K562 (cell line): Measurements from ENCODE around the gene RCOR1. TPM values are rescaled to one million over a fixed set of nuclear protein-coding genes. Genes with fewer than 3 reads are reported as not detected.

Experiments
- ARNT ChIP-seq, 2 experiments: fragments of 450-650 bp; IDR thresholded peaks; 2 replicates each; pipeline ENCODE4 v1.6.1; 2016; ENCODE audit warnings: mild to moderate bottlenecking in 1 of 2
- CBX2 ChIP-seq: fragments of 200-600 bp; sonication (generic); IDR thresholded peaks from one replicate; pipeline ENCODE4 v1.6.1; 2012; ENCODE audit warnings: mild to moderate bottlenecking, low read length, inconsistent platforms; ENCODE audit not compliant: insufficient read depth, poor library complexity, severe bottlenecking
- CHD4 ChIP-seq: fragments of 200-600 bp; sonication (generic); IDR thresholded peaks from 3 replicates; pipeline ENCODE4 v1.6.1; 2012; ENCODE audit warnings: low read depth, mild to moderate bottlenecking, mixed read lengths, low read length, inconsistent platforms; ENCODE audit not compliant: insufficient read depth, insufficient replicate concordance, poor library complexity, severe bottlenecking
- EZH2 ChIP-seq: IDR thresholded peaks from 2 replicates; pipeline ENCODE4 v1.6.1; 2012; ENCODE audit warnings: low read depth, mild to moderate bottlenecking, inconsistent platforms, low read length, borderline replicate concordance
- FOXA3 ChIP-seq, 2 experiments: fragments of 450-650 bp in 1 of 2; sonication (generic) in 1 of 2; formaldehyde crosslinking; IDR thresholded peaks in 1 of 2; conservative IDR thresholded peaks in 1 of 2; 2 replicates each; pipeline versions ENCODE4 v1.4.0 to v1.8.0; 2020 to 2022; ENCODE audit warnings: mild to moderate bottlenecking in 2 of 2, missing genetic modification reagents in 1 of 2
- MED1 ChIP-seq: sonication (generic); formaldehyde crosslinking; IDR thresholded peaks from 2 replicates; pipeline ENCODE4 v1.8.1; 2023; ENCODE audit warnings: missing genetic modification reagents, borderline replicate concordance
- NR4A1 ChIP-seq, 2 experiments: fragments of 250-450 bp in 1 of 2; fragments of 450-650 bp in 1 of 2; sonication (Bioruptor Pico) in 1 of 2; IDR thresholded peaks; 2 replicates each; pipeline versions ENCODE4 v1.4.0 to v1.6.1; 2016 to 2020; ENCODE audit warnings: mild to moderate bottlenecking in 2 of 2, missing compliant biosample characterization in 1 of 2, missing genetic modification characterization in 1 of 2, moderate library complexity in 1 of 2
- PHTF2 ChIP-seq: fragments of 250-450 bp; sonication (Bioruptor Pico); IDR thresholded peaks from 2 replicates; pipeline ENCODE4 v1.5.0; 2021; ENCODE audit warnings: mild to moderate bottlenecking
- POU5F1 ChIP-seq: fragments of 150-350 bp; IDR thresholded peaks from 2 replicates; pipeline ENCODE4 v1.6.1; 2014; ENCODE audit warnings: borderline replicate concordance, low read length, low read depth, mild to moderate bottlenecking; ENCODE audit not compliant: partially characterized antibody
- RBM15 ChIP-seq: fragments of 200-400 bp; formaldehyde crosslinking; IDR thresholded peaks from 2 replicates; pipeline ENCODE4 v1.6.1; 2018; ENCODE audit warnings: mild to moderate bottlenecking, low read length, moderate library complexity; ENCODE audit not compliant: insufficient read depth
- SPI1 ChIP-seq: IDR thresholded peaks from 2 replicates; pipeline ENCODE4 v1.6.1; 2011; ENCODE audit warnings: low read depth, low read length, control low read depth, borderline replicate concordance
- ZNF232 ChIP-seq: sonication (generic); formaldehyde crosslinking; IDR thresholded peaks from 2 replicates; pipeline ENCODE4 v1.8.0; 2022; ENCODE audit warnings: mild to moderate bottlenecking, missing genetic modification reagents
- ZNF263 ChIP-seq: sonication (generic); formaldehyde crosslinking; IDR thresholded peaks from 2 replicates; pipeline ENCODE4 v1.8.0; 2022; ENCODE audit warnings: mild to moderate bottlenecking, missing genetic modification reagents, borderline replicate concordance
- polyA plus RNA-seq, 8 experiments: library from polyadenylated mRNA; depleted of rRNA in 4 of 8; stranded (reverse) in 5 of 8; unstranded in 3 of 8; fragments of >200 nt; fragmentation: Nextera tagmentation in 2 of 8; fragmentation: Illumina TruSeq in 1 of 8; extraction: Ambion mirVana in 2 of 8; extraction: Trizol in 1 of 8; gene quantifications; 2 replicates each; pipeline versions ENCODE4 v1.2.1 to v1.2.3, GENCODE V29; 2011 to 2014; ENCODE audit warnings: inconsistent platforms in 1 of 8, missing spikeins in 1 of 8
- total RNA-seq, 7 experiments: library from RNA; depleted of rRNA in 6 of 7; stranded (reverse); fragments of >200 nt in 6 of 7; fragmentation: Illumina TruSeq in 2 of 7; extraction: Trizol in 2 of 7; gene quantifications; 2 replicates each; pipeline versions ENCODE4 v1.2.1 to v1.2.3, GENCODE V29; 2011 to 2021; ENCODE audit warnings: low replicate concordance in 1 of 7
- TF ChIP-seq, protein P1 (sequence below): IDR thresholded peaks from 2 replicates; pipeline ENCODE4 v1.6.1; 2011; ENCODE audit not compliant: insufficient read length; ENCODE audit errors: extremely low read depth
- TF ChIP-seq, protein P2 (sequence below): fragments of 450-650 bp; formaldehyde crosslinking; IDR thresholded peaks from 2 replicates; pipeline ENCODE4 v1.4.0; 2020; ENCODE audit warnings: mild to moderate bottlenecking, moderate library complexity

The RCOR1 gene
- total and polyA plus RNA-seq, 9 of the 15 experiments (the other 6 are each of a cell fraction or from before 2014, with no cell fraction given), result 8.5 to 47.9 (median 20.9) TPM

DNA sequence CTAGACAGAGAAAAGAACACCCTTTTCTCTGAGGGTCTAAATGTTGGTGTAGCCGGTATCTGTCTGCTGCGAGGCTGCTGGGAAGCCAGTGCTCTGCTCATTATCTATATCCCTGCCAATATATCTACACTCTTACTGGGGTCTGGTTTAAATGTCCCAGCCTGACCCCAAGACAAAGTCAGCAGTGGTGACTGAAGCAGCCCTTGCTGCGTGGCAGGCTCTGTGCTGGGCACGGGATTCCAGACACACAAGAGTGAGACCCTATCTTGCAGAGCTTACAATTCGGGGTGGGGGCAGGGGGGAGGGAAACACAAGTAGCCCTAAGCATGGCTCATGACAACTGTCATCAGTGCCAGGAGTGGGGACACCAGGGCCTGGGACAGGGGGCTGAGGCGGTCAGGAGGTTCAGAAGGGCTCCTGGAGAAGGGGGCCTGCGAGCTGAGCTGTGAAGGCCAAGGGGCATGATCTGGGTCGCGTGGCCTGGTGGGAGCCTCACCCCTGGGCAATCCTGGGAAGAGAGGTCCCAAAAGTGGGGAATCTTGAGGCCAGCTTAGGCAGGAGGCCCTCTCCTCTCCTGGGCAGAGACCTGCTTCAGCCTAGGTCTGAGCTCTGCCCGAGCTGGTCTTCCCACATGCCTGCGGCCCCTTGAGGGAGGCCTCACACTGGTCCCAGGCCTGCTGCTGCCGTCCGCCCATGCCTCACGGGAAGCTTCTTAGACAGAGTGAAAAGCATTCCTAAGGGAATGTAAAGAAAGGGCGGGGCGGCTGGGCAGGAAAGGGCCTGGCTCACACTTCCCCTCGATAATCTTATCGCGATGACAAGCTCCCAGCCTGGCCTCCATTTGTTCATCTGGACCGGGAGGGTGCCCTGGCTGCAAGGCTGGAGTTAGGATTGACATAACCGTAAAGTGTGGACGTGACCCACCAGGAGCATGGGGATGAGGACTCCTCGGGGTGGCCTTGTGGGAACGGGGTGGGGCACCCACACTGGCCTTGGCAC lies 7.3 kb upstream of the RCOR1 start (continued):
- TF ChIP-seq MED1, result no peak
- no peak for TF ChIP-seq PHTF2
- TF ChIP-seq, protein P1, sequence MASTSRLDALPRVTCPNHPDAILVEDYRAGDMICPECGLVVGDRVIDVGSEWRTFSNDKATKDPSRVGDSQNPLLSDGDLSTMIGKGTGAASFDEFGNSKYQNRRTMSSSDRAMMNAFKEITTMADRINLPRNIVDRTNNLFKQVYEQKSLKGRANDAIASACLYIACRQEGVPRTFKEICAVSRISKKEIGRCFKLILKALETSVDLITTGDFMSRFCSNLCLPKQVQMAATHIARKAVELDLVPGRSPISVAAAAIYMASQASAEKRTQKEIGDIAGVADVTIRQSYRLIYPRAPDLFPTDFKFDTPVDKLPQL, result no peak
- TF ChIP-seq CBX2, result no peak
- TF ChIP-seq POU5F1, result no peak
- no peak for TF ChIP-seq CHD4
- TF ChIP-seq, protein P2, sequence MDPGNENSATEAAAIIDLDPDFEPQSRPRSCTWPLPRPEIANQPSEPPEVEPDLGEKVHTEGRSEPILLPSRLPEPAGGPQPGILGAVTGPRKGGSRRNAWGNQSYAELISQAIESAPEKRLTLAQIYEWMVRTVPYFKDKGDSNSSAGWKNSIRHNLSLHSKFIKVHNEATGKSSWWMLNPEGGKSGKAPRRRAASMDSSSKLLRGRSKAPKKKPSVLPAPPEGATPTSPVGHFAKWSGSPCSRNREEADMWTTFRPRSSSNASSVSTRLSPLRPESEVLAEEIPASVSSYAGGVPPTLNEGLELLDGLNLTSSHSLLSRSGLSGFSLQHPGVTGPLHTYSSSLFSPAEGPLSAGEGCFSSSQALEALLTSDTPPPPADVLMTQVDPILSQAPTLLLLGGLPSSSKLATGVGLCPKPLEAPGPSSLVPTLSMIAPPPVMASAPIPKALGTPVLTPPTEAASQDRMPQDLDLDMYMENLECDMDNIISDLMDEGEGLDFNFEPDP (CRISPR knock-in tag), result no peak
- no peak for TF ChIP-seq ZNF263 (CRISPR knock-in tag)
- no peak for TF ChIP-seq NR4A1 (CRISPR knock-in tag; IDR thresholded peaks at IDR 0.05)
- 0 out of 2 replicates have a peak, but pooled peaks have one; percentile 32 for TF ChIP-seq NR4A1 (tag; IDR thresholded peaks at IDR 0.05)
- TF ChIP-seq RBM15, result no peak
- no peak for TF ChIP-seq FOXA3 (CRISPR knock-in tag; conservative IDR thresholded peaks at IDR 0.05 in 1 of 2, IDR thresholded peaks at IDR 0.05 in 1 of 2)
- TF ChIP-seq ARNT (IDR thresholded peaks at IDR 0.05), result no peak
- TF ChIP-seq ZNF232, result no peak
- TF ChIP-seq SPI1, result peak; percentile 45; the same call in 1 of the 2 replicates
- TF ChIP-seq EZH2, result no peak
